IMR-90 (cell line): ENCODE measurements around the gene EIF2S1. TPM values are rescaled to one million over a fixed set of nuclear protein-coding genes. Genes with fewer than 3 reads are reported as not detected.

Experiments used
- ATAC-seq: fragments of 200-7000 bp; cut with Tn5 transposase; 2 replicates; pipeline ENCODE4 v1.9.1; 2020; ENCODE audit warnings: low read depth, mild to moderate bottlenecking, moderate library complexity
- BruUV-seq: library from RNA; stranded (reverse); fragments of 400-500 nt; replicated peaks from 2 replicates; lab custom pipeline; 2021; lab: Mats Ljungman, UMichigan
- CTCF ChIA-PET: fragments of 300-600 bp; formaldehyde crosslinking; extraction: SDS; loops from one replicate; lab custom pipeline; 2021; ENCODE audit warnings: antibody characterized with exemption; lab: Yijun Ruan, JAX
- POLR2A ChIA-PET: fragments of 300-600 bp; sonication (Branson Sonifier 250); formaldehyde crosslinking; loops from one replicate; lab custom pipeline; 2022; ENCODE audit warnings: antibody characterized with exemption; ENCODE audit not compliant: unreplicated experiment; lab: Charles Lee
- DNase-seq: peaks from one replicate; pipeline ENCODE4 v3.0.0; 2013
- H2AFZ ChIP-seq: replicated peaks from 2 replicates; pipeline ENCODE3; 2013; ENCODE audit warnings: low read length, mild to moderate bottlenecking; ENCODE audit not compliant: poor library complexity
- H2AK5ac ChIP-seq: 2 replicates; pipeline ENCODE4 v1.6.1; 2013; ENCODE audit warnings: low read depth, low read length, inconsistent platforms
- H2AK9ac ChIP-seq: replicated peaks from 2 replicates; pipeline ENCODE3; 2013; ENCODE audit warnings: mild to moderate bottlenecking, low read depth, low read length, moderate library complexity; ENCODE audit not compliant: poor library complexity
- H2BK120ac ChIP-seq: 2 replicates; pipeline ENCODE4 v1.6.1; 2013; ENCODE audit warnings: low read depth, low read length, inconsistent platforms
- H2BK15ac ChIP-seq: 3 replicates; pipeline ENCODE4 v1.6.1; 2013; ENCODE audit warnings: low read depth, low read length, inconsistent platforms
- H2BK20ac ChIP-seq: 2 replicates; pipeline ENCODE4 v1.6.1; 2013; ENCODE audit warnings: low read depth, mild to moderate bottlenecking, inconsistent platforms, low read length, moderate library complexity
- H2BK5ac ChIP-seq: 2 replicates; pipeline ENCODE4 v1.6.1; 2013; ENCODE audit warnings: mild to moderate bottlenecking, low read depth, low read length, inconsistent platforms; ENCODE audit not compliant: poor library complexity, severe bottlenecking
- H3K14ac ChIP-seq: replicated peaks from 2 replicates; pipeline ENCODE4 v1.6.1; 2013; ENCODE audit warnings: low read depth, low read length, inconsistent platforms
- H3K18ac ChIP-seq: 2 replicates; pipeline ENCODE4 v1.6.1; 2013; ENCODE audit warnings: low read depth, low read length, control low read depth
- H3K23ac ChIP-seq: 2 replicates; pipeline ENCODE4 v1.6.1; 2013; ENCODE audit warnings: low read depth, low read length, inconsistent platforms
- H3K27ac ChIP-seq: 2 replicates; pipeline ENCODE4 v1.5.1; 2013; ENCODE audit warnings: mild to moderate bottlenecking, control low read depth, low read length; ENCODE audit not compliant: insufficient read depth
- H3K27me3 ChIP-seq: 2 replicates; pipeline ENCODE4 v1.6.1; 2013; ENCODE audit warnings: low read length; ENCODE audit not compliant: control insufficient read depth, insufficient read depth
- H3K36me3 ChIP-seq: 2 replicates; pipeline ENCODE4 v1.6.1; 2013; ENCODE audit warnings: low read length, mixed read lengths; ENCODE audit not compliant: control insufficient read depth, insufficient read depth
- H3K4ac ChIP-seq: 2 replicates; pipeline ENCODE4 v1.6.1; 2013; ENCODE audit warnings: low read depth, low read length, inconsistent platforms
- H3K4me1 ChIP-seq: 2 replicates; pipeline ENCODE4 v1.6.1; 2013; ENCODE audit warnings: low read length, mixed read lengths; ENCODE audit not compliant: control insufficient read depth, insufficient read depth
- H3K4me2 ChIP-seq: 2 replicates; pipeline ENCODE4 v1.6.1; 2013; ENCODE audit warnings: low read depth, mild to moderate bottlenecking, control low read depth, low read length, moderate library complexity
- H3K4me3 ChIP-seq: 2 replicates; pipeline ENCODE4 v1.5.1; 2013; ENCODE audit warnings: low read depth, mild to moderate bottlenecking, control low read depth, low read length, moderate library complexity; ENCODE audit not compliant: insufficient read depth
- H3K56ac ChIP-seq: 2 replicates; pipeline ENCODE4 v1.6.1; 2013; ENCODE audit warnings: low read length, inconsistent platforms; ENCODE audit not compliant: insufficient read depth; ENCODE audit errors: extremely low read depth
- H3K79me1 ChIP-seq, 2 experiments: 2 replicates each; pipeline ENCODE4 v1.6.1; 2013; ENCODE audit warnings: low read length in 2 of 2, inconsistent platforms in 1 of 2, low read depth in 1 of 2
- H3K9ac ChIP-seq: 2 replicates; pipeline ENCODE4 v1.6.1; 2013; ENCODE audit warnings: low read depth, low read length, control low read depth
- H3K9me1 ChIP-seq: 2 replicates; pipeline ENCODE4 v1.6.1; 2013; ENCODE audit warnings: low read length, inconsistent platforms; ENCODE audit not compliant: insufficient read depth
- H3K9me3 ChIP-seq: 2 replicates; pipeline ENCODE4 v1.6.1; 2013; ENCODE audit warnings: low read length; ENCODE audit not compliant: control insufficient read depth, insufficient read depth
- H4K20me1 ChIP-seq: 2 replicates; pipeline ENCODE4 v1.6.1; 2013; ENCODE audit warnings: low read length, inconsistent platforms; ENCODE audit not compliant: insufficient read depth
- H4K5ac ChIP-seq: 2 replicates; pipeline ENCODE4 v1.6.1; 2013; ENCODE audit warnings: mild to moderate bottlenecking, low read depth, low read length, control low read depth
- H4K8ac ChIP-seq, 2 experiments: 2 replicates each; pipeline ENCODE4 v1.6.1; 2013; ENCODE audit warnings: low read depth in 2 of 2, low read length in 2 of 2, control low read depth in 1 of 2, inconsistent platforms in 1 of 2
- H4K91ac ChIP-seq: 2 replicates; pipeline ENCODE4 v1.6.1; 2013; ENCODE audit warnings: low read depth, low read length, inconsistent platforms; ENCODE audit not compliant: insufficient read depth
- BHLHE40 ChIP-seq: fragments of 150-350 bp; IDR thresholded peaks from 2 replicates; pipeline ENCODE4 v1.6.1; 2016; ENCODE audit warnings: mild to moderate bottlenecking, low read depth, low read length
- FOS ChIP-seq: fragments of 150-350 bp; IDR thresholded peaks from 2 replicates; pipeline ENCODE4 v1.6.1; 2016; ENCODE audit warnings: low read depth, low read length
- SMC3 ChIP-seq: fragments of 150-350 bp; IDR thresholded peaks from 2 replicates; pipeline ENCODE4 v1.6.1; 2016; ENCODE audit warnings: low read depth, mild to moderate bottlenecking, antibody characterized with exemption, low read length, moderate library complexity
- USF2 ChIP-seq: fragments of 150-350 bp; IDR thresholded peaks from 2 replicates; pipeline ENCODE4 v1.6.1; 2017; ENCODE audit warnings: mild to moderate bottlenecking, antibody characterized with exemption, low read length, low read depth
- WGBS, 2 experiments: methylation state at CpG; one replicate each; pipeline versions ENCODE4 v1.1.5 to v1.1.7; 2013; ENCODE audit warnings: missing lambda C conversion rate in 2 of 2; ENCODE audit not compliant: insufficient read length in 1 of 2; ENCODE audit errors: extremely low coverage in 2 of 2; 5-methylcytosine and 5-hydroxymethylcytosine counted together
- dilution Hi-C: fragments of 300-500 bp; cut with HindIII; formaldehyde crosslinking; loops from one replicate; pipeline ENCODE4 v1.14.3; 2018; ENCODE audit warnings: low sequenced_read_pairs; ENCODE audit not compliant: unreplicated experiment
- in situ Hi-C: fragments of 300-500 bp; cut with MboI; formaldehyde crosslinking; loops from 3 replicates; pipeline ENCODE4 v1.14.3; 2019; ENCODE audit warnings: low sequenced_read_pairs, inconsistent platforms, mixed read lengths
- intact Hi-C: fragments of 100-400 bp; cut with micrococcal nuclease; formaldehyde crosslinking; loops from 2 replicates; pipeline ENCODE4 v1.10.0; 2022
- polyA plus RNA-seq, 3 experiments: library from polyadenylated mRNA; depleted of rRNA; stranded (reverse); fragments of >200 nt; gene quantifications; 2 replicates each; pipeline ENCODE4 v1.2.3, GENCODE V29; 2012; ENCODE audit warnings: low replicate concordance in 1 of 3
- total RNA-seq: library from RNA; depleted of rRNA; stranded (reverse); fragments of >200 nt; gene quantifications from 2 replicates; pipeline ENCODE4 v1.2.3, GENCODE V29; 2012

EIF2S1 gene
- total and polyA plus RNA-seq, 2 of the 4 experiments (the other 2 are of a cell fraction): 57.9 to 125 TPM

DNA sequence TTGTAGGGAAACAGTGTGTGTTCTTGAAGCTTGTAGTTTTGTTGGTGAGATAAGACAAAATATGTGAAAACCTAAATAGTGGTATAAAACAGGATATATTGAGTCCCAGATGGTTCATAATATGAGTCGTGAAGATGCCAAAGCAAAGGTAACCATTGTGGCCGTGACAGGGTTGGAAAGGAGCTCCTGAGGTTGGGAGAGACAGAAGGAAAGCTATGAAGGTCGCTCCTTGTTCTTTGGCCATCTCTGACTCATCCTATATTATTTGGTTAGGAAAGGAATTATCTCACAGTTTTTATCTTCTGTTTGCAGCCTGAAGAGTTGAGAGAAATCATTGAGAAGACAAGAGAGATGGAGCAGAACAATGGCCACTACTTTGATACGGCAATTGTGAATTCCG, 27.7 kb upstream of the EIF2S1 start:
- WGBS, 2 experiments: 100% methylated on average over 1 of the region's 5 CpGs; no CpG with 5 or more reads in 1 of the 2 experiments
- Histone ChIP-seq H3K79me1 (peaks cover 5 to 14% of the 10 kb centered on the region in 2 experiments; a peak in 3 of 4 replicates), H3K23ac (no peak overlapping the region), H3K9me3 (no peaks in the 10 kb centered on the region), H2AK5ac (no peak overlapping the region), H3K27ac (no peak overlapping the region), H3K56ac (no peak overlapping the region), H3K18ac (no peak overlapping the region), H2BK15ac (no peak overlapping the region), H4K5ac (no peak overlapping the region), H3K27me3 (no peaks in the 10 kb centered on the region), H3K4me3 (no peak overlapping the region), H3K36me3 (peaks cover 23% of the 10 kb centered on the region), H4K20me1 (no peaks in the 10 kb centered on the region), H3K4me2 (no peak overlapping the region), H2AFZ (no peak overlapping the region), H3K4ac (no peak overlapping the region), H3K4me1 (peaks cover 5% of the 10 kb centered on the region; the same call in 1 of the 2 replicates), H2AK9ac (no peak overlapping the region), H2BK5ac (no peak overlapping the region), H4K8ac (no peak overlapping the region), H3K9ac (no peak overlapping the region), H4K91ac (no peak overlapping the region), H3K14ac (no peak overlapping the region), H3K9me1 (no peaks in the 10 kb centered on the region), H2BK120ac (no peak overlapping the region), H2BK20ac (no peak overlapping the region)
- CTCF ChIA-PET: interaction anchor here (0.6 kb wide), 1 partner anchor 175 kb away, joined by 5 read pairs; no protein-coding TSS in a partner anchor
- in situ Hi-C loops (no loop called here), dilution Hi-C loops (no loop called here), intact Hi-C loops (no loop called here)
- TF ChIP-seq USF2: no peak
- TF ChIP-seq SMC3: no peak
- no peak for TF ChIP-seq FOS
- TF ChIP-seq BHLHE40: no peak
- DNase-seq (peak; percentile 23), ATAC-seq (peak; percentile 47; the same call in 1 of the 2 replicates)
- BruUV-seq: no TSS peak
- POLR2A ChIA-PET: no interaction called here
